Measurements from ENCODE around the gene CD2BP2. TPM values are rescaled to one million over a fixed set of nuclear protein-coding genes. Genes with fewer than 3 reads are reported as not detected.
A peak's percentile ranks its signal among the peaks of the same experiment; 100 is the strongest.

CD2BP2 gene
- total and polyA plus RNA-seq, 2 of the 13 experiments (the other 11 are each of a cell fraction or from before 2014, with no cell fraction given) = 24.9 to 54.6 TPM

DNA sequence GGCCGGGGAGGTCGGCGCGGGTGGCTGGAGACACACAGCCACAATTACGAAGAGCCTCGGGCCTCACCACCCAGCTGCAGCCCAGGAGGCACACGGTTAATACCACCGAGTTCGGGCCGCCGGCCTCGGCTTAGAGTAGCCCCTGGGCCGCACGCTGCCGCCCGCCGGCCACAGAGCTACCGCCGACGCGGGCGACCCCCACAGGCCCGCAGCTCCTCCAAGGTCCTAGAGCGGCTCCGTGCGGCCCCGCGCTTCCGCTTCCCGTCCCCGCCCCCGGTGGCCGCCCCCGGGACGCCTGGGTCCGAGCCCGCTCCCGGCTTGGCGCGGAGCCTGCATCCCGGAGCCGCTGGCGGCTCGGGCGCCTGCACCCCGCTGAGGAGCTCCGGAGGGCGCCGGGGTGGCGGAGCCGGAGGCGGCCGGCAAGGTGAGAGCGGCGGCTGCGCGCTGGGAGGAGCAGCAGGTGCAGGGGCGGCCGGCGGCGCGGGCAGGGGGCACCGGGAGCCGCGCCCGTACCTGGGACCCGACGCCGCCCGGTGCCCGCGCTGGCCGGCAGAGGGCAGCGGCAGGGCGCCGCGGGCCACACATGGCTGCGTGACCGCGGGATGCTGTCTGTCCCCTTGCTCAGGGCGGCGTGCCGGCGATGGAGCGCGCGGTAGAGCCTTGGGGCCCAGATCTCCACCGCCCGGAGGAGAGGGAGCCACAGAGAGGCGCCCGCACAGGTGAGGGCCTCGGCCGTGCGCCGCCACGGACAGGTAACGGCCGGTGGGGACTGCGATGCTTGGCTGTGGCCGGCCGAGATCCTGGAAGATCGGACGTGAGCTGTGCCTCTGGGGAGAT is 40.3 kb upstream of the CD2BP2 start, which contains the start of gene ZNF48 (continued):
- TF ChIP-seq, protein P1, sequence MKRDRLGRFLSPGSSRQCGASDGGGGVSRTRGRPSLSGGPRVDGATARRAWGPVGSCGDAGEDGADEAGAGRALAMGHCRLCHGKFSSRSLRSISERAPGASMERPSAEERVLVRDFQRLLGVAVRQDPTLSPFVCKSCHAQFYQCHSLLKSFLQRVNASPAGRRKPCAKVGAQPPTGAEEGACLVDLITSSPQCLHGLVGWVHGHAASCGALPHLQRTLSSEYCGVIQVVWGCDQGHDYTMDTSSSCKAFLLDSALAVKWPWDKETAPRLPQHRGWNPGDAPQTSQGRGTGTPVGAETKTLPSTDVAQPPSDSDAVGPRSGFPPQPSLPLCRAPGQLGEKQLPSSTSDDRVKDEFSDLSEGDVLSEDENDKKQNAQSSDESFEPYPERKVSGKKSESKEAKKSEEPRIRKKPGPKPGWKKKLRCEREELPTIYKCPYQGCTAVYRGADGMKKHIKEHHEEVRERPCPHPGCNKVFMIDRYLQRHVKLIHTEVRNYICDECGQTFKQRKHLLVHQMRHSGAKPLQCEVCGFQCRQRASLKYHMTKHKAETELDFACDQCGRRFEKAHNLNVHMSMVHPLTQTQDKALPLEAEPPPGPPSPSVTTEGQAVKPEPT (CRISPR knock-in tag; IDR thresholded peaks at IDR 0.05; ENCODE audit: low read depth) = peak; percentile 91
- TF ChIP-seq ZNF234 (CRISPR knock-in tag; conservative IDR thresholded peaks at IDR 0.05) = no peak
- TF ChIP-seq SP4 (CRISPR knock-in tag; IDR thresholded peaks at IDR 0.05) = peak; percentile 94
- TF ChIP-seq ZNF10 (CRISPR knock-in tag; IDR thresholded peaks at IDR 0.05; ENCODE audit: borderline replicate concordance, low read depth) = no peak
- TF ChIP-seq MXI1 (IDR thresholded peaks at IDR 0.05; ENCODE audit: borderline replicate concordance, low read depth, low read length) = peak; percentile 93
- TF ChIP-seq GATAD1 (CRISPR knock-in tag; IDR thresholded peaks at IDR 0.05) = peak; percentile 90
- TF ChIP-seq, protein P2, sequence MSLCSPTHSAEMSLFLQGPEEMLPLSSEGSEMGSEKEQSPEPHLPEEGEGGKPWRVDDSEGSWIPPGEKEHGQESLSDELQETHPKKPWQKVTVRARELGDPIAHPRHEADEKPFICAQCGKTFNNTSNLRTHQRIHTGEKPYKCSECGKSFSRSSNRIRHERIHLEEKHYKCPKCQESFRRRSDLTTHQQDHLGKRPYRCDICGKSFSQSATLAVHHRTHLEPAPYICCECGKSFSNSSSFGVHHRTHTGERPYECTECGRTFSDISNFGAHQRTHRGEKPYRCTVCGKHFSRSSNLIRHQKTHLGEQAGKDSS (CRISPR knock-in tag; IDR thresholded peaks at IDR 0.05; ENCODE audit: borderline replicate concordance, low read depth) = no peak; the same call in 1 of the 2 replicates
- TF ChIP-seq BRCA1 (CRISPR knock-in tag; IDR thresholded peaks at IDR 0.05) = no peak
- no peak; the same call in 1 of the 2 replicates for TF ChIP-seq CEBPG (CRISPR knock-in tag; IDR thresholded peaks at IDR 0.05)
- TF ChIP-seq, protein P3, sequence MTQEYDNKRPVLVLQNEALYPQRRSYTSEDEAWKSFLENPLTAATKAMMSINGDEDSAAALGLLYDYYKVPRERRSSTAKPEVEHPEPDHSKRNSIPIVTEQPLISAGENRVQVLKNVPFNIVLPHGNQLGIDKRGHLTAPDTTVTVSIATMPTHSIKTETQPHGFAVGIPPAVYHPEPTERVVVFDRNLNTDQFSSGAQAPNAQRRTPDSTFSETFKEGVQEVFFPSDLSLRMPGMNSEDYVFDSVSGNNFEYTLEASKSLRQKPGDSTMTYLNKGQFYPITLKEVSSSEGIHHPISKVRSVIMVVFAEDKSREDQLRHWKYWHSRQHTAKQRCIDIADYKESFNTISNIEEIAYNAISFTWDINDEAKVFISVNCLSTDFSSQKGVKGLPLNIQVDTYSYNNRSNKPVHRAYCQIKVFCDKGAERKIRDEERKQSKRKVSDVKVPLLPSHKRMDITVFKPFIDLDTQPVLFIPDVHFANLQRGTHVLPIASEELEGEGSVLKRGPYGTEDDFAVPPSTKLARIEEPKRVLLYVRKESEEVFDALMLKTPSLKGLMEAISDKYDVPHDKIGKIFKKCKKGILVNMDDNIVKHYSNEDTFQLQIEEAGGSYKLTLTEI (CRISPR knock-in tag; conservative IDR thresholded peaks at IDR 0.05) = no peak
- TF ChIP-seq, protein P4, sequence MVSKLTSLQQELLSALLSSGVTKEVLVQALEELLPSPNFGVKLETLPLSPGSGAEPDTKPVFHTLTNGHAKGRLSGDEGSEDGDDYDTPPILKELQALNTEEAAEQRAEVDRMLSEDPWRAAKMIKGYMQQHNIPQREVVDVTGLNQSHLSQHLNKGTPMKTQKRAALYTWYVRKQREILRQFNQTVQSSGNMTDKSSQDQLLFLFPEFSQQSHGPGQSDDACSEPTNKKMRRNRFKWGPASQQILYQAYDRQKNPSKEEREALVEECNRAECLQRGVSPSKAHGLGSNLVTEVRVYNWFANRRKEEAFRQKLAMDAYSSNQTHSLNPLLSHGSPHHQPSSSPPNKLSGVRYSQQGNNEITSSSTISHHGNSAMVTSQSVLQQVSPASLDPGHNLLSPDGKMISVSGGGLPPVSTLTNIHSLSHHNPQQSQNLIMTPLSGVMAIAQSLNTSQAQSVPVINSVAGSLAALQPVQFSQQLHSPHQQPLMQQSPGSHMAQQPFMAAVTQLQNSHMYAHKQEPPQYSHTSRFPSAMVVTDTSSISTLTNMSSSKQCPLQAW (CRISPR knock-in tag; IDR thresholded peaks at IDR 0.05) = 0 out of 2 replicates have a peak, but pooled peaks have one; percentile 13
- TF ChIP-seq ZNF432 (CRISPR knock-in tag; IDR thresholded peaks at IDR 0.05; ENCODE audit: borderline replicate concordance) = no peak
- TF ChIP-seq ZNF160 (CRISPR knock-in tag; IDR thresholded peaks at IDR 0.05) = peak; percentile 50; the same call in 1 of the 2 replicates
- no peak for TF ChIP-seq POLR2AphosphoS2 (IDR thresholded peaks at IDR 0.05; ENCODE audit: low read depth, low read length)
- no peak for TF ChIP-seq HMG20B (CRISPR knock-in tag; conservative IDR thresholded peaks at IDR 0.05)
- no peak for TF ChIP-seq ZNF256 (CRISPR knock-in tag; conservative IDR thresholded peaks at IDR 0.05)
- TF ChIP-seq U2AF2 (IDR thresholded peaks at IDR 0.05; ENCODE audit: low read depth, low read length) = no peak
- no peak for TF ChIP-seq ZNF460 (CRISPR knock-in tag; IDR thresholded peaks at IDR 0.05; ENCODE audit: borderline replicate concordance)
- peak; percentile 60 for TF ChIP-seq RXRB (CRISPR knock-in tag; IDR thresholded peaks at IDR 0.05; ENCODE audit: borderline replicate concordance)
- TF ChIP-seq, protein P5, sequence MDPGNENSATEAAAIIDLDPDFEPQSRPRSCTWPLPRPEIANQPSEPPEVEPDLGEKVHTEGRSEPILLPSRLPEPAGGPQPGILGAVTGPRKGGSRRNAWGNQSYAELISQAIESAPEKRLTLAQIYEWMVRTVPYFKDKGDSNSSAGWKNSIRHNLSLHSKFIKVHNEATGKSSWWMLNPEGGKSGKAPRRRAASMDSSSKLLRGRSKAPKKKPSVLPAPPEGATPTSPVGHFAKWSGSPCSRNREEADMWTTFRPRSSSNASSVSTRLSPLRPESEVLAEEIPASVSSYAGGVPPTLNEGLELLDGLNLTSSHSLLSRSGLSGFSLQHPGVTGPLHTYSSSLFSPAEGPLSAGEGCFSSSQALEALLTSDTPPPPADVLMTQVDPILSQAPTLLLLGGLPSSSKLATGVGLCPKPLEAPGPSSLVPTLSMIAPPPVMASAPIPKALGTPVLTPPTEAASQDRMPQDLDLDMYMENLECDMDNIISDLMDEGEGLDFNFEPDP (CRISPR knock-in tag; conservative IDR thresholded peaks at IDR 0.05) = no peak
